ENCODE results near the gene KCTD7. TPM values are rescaled to one million over a fixed set of nuclear protein-coding genes. Genes with fewer than 3 reads are reported as not detected.

KCTD7 gene
- total RNA-seq, 1 donor from 2014 or later = 14.6 TPM

DNA sequence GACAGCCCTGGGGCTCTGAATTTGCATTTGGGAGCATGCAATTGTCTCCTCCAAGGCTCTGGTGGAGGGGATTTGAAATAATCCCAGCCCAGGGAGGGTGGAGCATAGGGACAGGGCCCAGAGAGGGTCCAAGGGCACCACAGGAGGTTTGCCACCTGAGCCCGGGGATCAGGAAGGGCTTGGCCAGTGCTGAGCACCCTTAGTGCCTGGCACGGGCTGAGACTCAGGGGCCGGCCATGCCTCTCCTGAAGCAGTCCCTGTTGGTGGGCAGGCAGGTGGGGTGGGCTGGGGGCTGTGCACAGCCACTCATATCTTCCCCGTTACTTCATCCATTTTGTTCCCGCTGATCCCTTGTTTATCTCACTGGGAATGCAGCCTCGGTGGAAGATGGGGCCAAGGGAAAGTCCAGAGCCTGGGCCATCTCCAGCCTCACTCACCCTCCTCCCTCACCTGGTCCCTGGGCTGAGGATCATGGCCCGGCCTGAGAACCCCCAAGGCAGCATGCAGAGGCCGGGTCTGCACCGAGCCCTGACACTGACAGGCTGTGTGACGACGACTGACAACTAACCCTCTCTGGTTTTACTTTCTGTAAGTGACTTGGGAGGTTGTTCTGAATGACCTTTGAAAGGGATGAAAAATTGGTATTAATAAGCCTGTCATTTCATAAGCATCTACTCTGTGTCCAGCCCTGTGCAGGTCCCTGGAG lies 38.5 kb downstream of the KCTD7 start:
- H3K4me3 Mint-ChIP-seq (ENCODE audit: unreplicated experiment) = no peak overlapping the region
- no peaks in the 10 kb centered on the region for H3K9me3 Mint-ChIP-seq (ENCODE audit: unreplicated experiment)
- TF ChIP-seq CTCF (IDR thresholded peaks at IDR 0.05; ENCODE audit: unreplicated experiment) = no peak
- H3K4me1 Mint-ChIP-seq (ENCODE audit: unreplicated experiment) = no peaks in the 10 kb centered on the region
- no peak overlapping the region for H3K27ac Mint-ChIP-seq (ENCODE audit: unreplicated experiment)
- no peak for DNase-seq (ENCODE audit: low spot score)
- H3K27me3 Mint-ChIP-seq (ENCODE audit: unreplicated experiment) = peaks cover 1% of the 10 kb centered on the region
- peaks cover 19% of the 10 kb centered on the region for H3K36me3 Mint-ChIP-seq (ENCODE audit: low read depth, unreplicated experiment)

- Mint-ChIP-seq H3K9me3 (ENCODE audit: unreplicated experiment) (no peaks in the 10 kb centered on the region), H3K27me3 (ENCODE audit: unreplicated experiment) (peaks cover 1% of the 10 kb centered on the region), H3K4me1 (ENCODE audit: unreplicated experiment) (no peaks in the 10 kb centered on the region), H3K4me3 (ENCODE audit: unreplicated experiment) (no peak overlapping the region), H3K36me3 (ENCODE audit: low read depth, unreplicated experiment) (peaks cover 11% of the 10 kb centered on the region), H3K27ac (ENCODE audit: unreplicated experiment) (no peak overlapping the region)
- no peak for DNase-seq (ENCODE audit: low spot score)
- TF ChIP-seq CTCF (IDR thresholded peaks at IDR 0.05; ENCODE audit: unreplicated experiment) = no peak
Measured at GRCh38 chr7:66668112-66668511, 39.4 kb downstream of the KCTD7 start.

GRCh38 chr7:66668677-66669076 lies 40.0 kb downstream of the KCTD7 start:
- Mint-ChIP-seq H3K36me3 (ENCODE audit: low read depth, unreplicated experiment) (peaks cover 10% of the 10 kb centered on the region), H3K4me1 (ENCODE audit: unreplicated experiment) (no peaks in the 10 kb centered on the region), H3K9me3 (ENCODE audit: unreplicated experiment) (no peaks in the 10 kb centered on the region), H3K27ac (ENCODE audit: unreplicated experiment) (no peak overlapping the region), H3K27me3 (ENCODE audit: unreplicated experiment) (no peaks in the 10 kb centered on the region), H3K4me3 (ENCODE audit: unreplicated experiment) (no peak overlapping the region)
- no peak for DNase-seq (ENCODE audit: low spot score)
- no peak for TF ChIP-seq CTCF (IDR thresholded peaks at IDR 0.05; ENCODE audit: unreplicated experiment)

GRCh38 chr7:66669088-66669487 lies 40.4 kb downstream of the KCTD7 start:
- Mint-ChIP-seq H3K4me3 (ENCODE audit: unreplicated experiment) (no peak overlapping the region), H3K27ac (ENCODE audit: unreplicated experiment) (no peak overlapping the region), H3K27me3 (ENCODE audit: unreplicated experiment) (no peaks in the 10 kb centered on the region), H3K36me3 (ENCODE audit: low read depth, unreplicated experiment) (peaks cover 10% of the 10 kb centered on the region), H3K4me1 (ENCODE audit: unreplicated experiment) (no peaks in the 10 kb centered on the region), H3K9me3 (ENCODE audit: unreplicated experiment) (no peaks in the 10 kb centered on the region)
- TF ChIP-seq CTCF (IDR thresholded peaks at IDR 0.05; ENCODE audit: unreplicated experiment) = no peak
- DNase-seq (ENCODE audit: low spot score) = no peak

DNA sequence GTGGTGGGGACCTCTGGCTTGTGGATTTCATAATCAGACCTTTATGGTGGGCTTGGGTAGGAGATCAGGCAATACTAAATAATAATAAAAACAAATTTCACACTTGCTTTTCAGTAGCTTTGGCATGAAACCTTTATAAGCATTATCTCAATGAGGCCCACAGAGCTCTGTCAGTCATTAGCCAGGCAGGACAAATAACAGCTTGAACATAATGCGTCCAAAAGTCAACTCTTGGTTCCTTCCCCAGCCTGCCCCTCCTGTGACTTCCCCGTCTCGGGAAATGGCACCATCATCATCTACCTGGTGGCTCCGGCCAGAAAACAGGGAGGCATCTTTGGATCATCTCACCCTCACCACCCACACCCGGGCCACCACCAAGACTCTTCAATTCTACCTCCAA lies 40.8 kb downstream of the KCTD7 start:
- no peak for TF ChIP-seq CTCF (IDR thresholded peaks at IDR 0.05; ENCODE audit: unreplicated experiment)
- no peak overlapping the region for H3K27ac Mint-ChIP-seq (ENCODE audit: unreplicated experiment)

More for the DNA sequence above, 40.8 kb downstream of the KCTD7 start:
- H3K27me3 Mint-ChIP-seq (ENCODE audit: unreplicated experiment) = no peaks in the 10 kb centered on the region
- no peaks in the 10 kb centered on the region for H3K9me3 Mint-ChIP-seq (ENCODE audit: unreplicated experiment)
- peaks cover 10% of the 10 kb centered on the region for H3K36me3 Mint-ChIP-seq (ENCODE audit: low read depth, unreplicated experiment)
- H3K4me3 Mint-ChIP-seq (ENCODE audit: unreplicated experiment) = no peak overlapping the region
- no peak for DNase-seq (ENCODE audit: low spot score)
- no peaks in the 10 kb centered on the region for H3K4me1 Mint-ChIP-seq (ENCODE audit: unreplicated experiment)

All from endothelial cell (in vitro differentiated cells).